Measurements from ENCODE around the gene CBFA2T3. TPM values are rescaled to one million over a fixed set of nuclear protein-coding genes. Genes with fewer than 3 reads are reported as not detected.

CBFA2T3 gene
- total RNA-seq, 1 donor from 2014 or later = 4.6 TPM

DNA sequence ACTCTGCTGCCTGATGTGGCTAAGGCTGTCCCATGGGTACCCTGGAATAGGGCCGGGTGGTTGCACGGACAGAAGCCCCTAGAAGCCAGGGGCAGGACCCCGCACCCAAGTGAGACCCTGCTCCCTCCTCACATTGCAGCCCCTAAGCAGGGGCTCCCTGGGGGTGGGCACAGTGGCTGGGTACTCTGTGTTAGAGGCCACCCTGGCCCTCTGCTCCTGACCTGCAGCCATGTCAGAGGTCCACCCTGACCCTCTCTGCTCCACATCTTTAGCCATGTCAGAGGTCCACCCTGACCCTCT, 2.1 kb downstream of the CBFA2T3 start:
- no peaks in the 10 kb centered on the region for H3K9me3 Mint-ChIP-seq
- no peak overlapping the region for H3K27ac Mint-ChIP-seq (ENCODE audit: unreplicated experiment)
- TF ChIP-seq, protein P1, sequence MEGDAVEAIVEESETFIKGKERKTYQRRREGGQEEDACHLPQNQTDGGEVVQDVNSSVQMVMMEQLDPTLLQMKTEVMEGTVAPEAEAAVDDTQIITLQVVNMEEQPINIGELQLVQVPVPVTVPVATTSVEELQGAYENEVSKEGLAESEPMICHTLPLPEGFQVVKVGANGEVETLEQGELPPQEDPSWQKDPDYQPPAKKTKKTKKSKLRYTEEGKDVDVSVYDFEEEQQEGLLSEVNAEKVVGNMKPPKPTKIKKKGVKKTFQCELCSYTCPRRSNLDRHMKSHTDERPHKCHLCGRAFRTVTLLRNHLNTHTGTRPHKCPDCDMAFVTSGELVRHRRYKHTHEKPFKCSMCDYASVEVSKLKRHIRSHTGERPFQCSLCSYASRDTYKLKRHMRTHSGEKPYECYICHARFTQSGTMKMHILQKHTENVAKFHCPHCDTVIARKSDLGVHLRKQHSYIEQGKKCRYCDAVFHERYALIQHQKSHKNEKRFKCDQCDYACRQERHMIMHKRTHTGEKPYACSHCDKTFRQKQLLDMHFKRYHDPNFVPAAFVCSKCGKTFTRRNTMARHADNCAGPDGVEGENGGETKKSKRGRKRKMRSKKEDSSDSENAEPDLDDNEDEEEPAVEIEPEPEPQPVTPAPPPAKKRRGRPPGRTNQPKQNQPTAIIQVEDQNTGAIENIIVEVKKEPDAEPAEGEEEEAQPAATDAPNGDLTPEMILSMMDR (conservative IDR thresholded peaks at IDR 0.05) = no peak
- H3K27me3 Mint-ChIP-seq (ENCODE audit: low read depth) = no peaks in the 10 kb centered on the region
- no peak for DNase-seq (ENCODE audit: low read depth, low spot score)
- no peak overlapping the region for H3K4me3 Mint-ChIP-seq
- no peaks in the 10 kb centered on the region for H3K36me3 Mint-ChIP-seq (ENCODE audit: low read depth)
- H3K4me1 Mint-ChIP-seq = peaks cover 10% of the 10 kb centered on the region

DNA sequence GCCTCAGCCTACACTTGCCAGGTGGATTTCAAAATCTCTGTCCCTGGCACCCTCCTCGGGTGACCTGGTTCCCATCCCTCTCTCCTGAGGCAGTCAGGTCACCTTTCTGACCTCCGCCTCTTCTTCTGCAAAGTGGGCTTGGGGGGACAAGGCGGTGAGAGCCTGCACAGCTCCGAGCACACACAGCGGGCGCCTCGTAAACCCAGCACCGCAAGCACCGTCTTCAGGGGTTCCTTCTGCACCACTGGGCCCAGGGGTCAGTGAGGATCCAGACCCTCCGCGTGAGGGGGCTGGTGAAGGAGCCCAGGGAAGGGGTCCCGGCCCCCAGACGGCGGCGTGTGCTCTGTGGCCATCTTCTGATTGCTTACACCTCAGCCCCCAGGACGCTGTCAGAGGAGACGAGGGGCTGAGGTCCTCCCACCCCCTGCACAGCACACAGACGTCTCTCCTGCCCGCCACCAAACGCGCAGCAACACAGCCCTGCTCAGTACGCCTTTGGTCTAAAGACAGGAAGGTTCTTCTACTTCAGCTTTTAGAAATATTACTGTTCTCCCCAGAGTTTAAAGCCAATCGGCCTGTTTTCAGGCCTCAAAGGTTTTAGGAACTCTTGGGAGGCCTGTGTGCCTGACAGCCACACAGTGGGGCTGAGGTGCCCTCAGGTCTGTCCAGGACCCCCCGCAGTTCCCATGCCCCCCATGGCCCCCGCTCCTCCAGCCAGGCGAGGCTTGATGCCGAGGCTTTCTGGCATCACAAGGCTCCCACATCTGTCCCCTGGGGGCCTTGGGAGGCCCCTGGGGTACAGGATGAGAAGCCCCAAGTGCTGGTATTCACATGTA, 2.7 kb downstream of the CBFA2T3 start:
- no peak for DNase-seq (ENCODE audit: low read depth, low spot score)
- Mint-ChIP-seq H3K9me3 (no peaks in the 10 kb centered on the region), H3K4me3 (no peak overlapping the region)

DNA sequence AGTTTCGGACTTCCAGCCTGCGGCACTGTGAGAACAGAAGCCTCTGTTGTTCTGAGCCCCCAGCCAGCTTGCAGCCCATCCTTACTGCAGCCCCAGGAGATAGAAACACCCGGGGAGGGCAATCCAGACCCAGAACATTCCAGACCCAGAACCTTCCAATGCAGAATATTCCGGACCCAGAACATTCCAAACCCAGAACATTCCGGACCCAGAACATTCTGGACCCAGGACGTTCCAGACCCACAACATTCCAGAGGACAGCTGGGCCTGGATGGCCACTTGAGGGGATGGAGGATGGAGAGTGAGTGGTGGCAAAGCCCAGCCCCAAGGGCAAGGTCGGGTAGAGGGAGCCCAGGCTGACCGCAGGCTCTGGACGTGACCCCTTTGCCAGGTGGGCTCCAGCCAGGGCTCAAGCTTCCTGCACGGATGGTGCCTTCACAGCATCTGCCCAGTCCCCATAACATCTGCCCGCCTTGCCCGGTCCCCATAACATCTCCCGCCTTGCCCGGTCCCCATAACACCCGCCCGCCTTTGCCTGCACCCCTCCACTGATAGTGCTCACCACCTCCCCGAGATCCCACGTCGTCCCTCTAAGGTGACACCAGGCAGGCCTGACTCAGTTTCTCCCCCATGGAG, 3.5 kb downstream of the CBFA2T3 start:
- H3K36me3 Mint-ChIP-seq (ENCODE audit: low read depth) = no peaks in the 10 kb centered on the region
- peak overlapping the region; percentile 12 for H3K27ac Mint-ChIP-seq (ENCODE audit: unreplicated experiment)
- H3K9me3 Mint-ChIP-seq = no peaks in the 10 kb centered on the region
- no peak overlapping the region for H3K4me3 Mint-ChIP-seq
- H3K4me1 Mint-ChIP-seq = peaks cover 10% of the 10 kb centered on the region
- DNase-seq (ENCODE audit: low read depth, low spot score) = no peak
- TF ChIP-seq, protein P1 (conservative IDR thresholded peaks at IDR 0.05) = no peak
- H3K27me3 Mint-ChIP-seq (ENCODE audit: low read depth) = no peaks in the 10 kb centered on the region

More for the DNA sequence above, 2.7 kb downstream of the CBFA2T3 start:
- no peaks in the 10 kb centered on the region for H3K36me3 Mint-ChIP-seq (ENCODE audit: low read depth)
- H3K4me1 Mint-ChIP-seq = peaks cover 10% of the 10 kb centered on the region
- no peak overlapping the region for H3K27ac Mint-ChIP-seq (ENCODE audit: unreplicated experiment)
- TF ChIP-seq, protein P1 (conservative IDR thresholded peaks at IDR 0.05) = no peak
- H3K27me3 Mint-ChIP-seq (ENCODE audit: low read depth) = no peaks in the 10 kb centered on the region

DNA sequence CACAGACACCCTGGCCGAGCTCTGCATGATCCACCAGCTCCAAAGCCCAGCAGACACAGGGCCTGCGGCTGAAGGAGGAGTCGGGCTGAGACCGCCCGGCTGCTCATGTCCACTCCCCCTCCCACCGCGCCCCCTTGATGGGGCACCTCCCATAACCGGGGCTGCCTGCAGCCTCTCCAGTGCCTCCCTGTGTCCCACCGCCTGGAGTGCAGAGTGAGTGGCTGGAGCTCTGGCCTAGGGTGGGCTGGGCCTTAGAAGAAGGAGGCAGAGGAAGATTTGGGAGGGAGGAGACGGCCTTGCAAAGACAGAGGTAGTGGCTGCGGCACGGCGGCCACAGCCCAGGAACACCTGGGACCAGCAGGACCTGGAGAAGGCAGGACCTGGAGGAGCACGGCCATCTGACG, 4.0 kb downstream of the CBFA2T3 start:
- no peaks in the 10 kb centered on the region for H3K27me3 Mint-ChIP-seq (ENCODE audit: low read depth)
- H3K27ac Mint-ChIP-seq (ENCODE audit: unreplicated experiment) = peak overlapping the region; percentile 12

DNA sequence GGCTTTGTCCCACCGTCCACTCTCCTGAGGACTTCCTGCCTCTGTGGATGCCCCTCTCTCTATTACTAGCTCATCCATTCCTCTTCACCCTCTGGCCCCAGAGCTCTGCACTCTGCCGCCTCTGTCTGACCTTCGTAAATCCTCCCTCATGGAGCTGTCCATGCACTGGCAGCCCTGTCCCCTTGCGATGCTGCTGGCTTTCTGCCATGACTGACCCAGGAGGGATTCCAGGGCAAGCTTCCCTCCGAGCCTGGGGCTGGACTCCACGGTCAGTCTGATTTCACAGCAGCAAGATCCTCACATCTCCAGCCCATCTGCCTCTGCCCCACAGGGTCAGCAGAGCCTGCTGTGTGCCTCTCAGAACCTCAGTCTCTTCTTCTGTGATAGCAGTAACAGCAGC, 4.7 kb downstream of the CBFA2T3 start:
- DNase-seq (ENCODE audit: low read depth, low spot score) = no peak
- no peaks in the 10 kb centered on the region for H3K9me3 Mint-ChIP-seq
- H3K27ac Mint-ChIP-seq (ENCODE audit: unreplicated experiment) = peak overlapping the region; percentile 16
- no peaks in the 10 kb centered on the region for H3K36me3 Mint-ChIP-seq (ENCODE audit: low read depth)
- H3K4me1 Mint-ChIP-seq = peaks cover 10% of the 10 kb centered on the region
- H3K4me3 Mint-ChIP-seq = no peak overlapping the region
- TF ChIP-seq, protein P1 (conservative IDR thresholded peaks at IDR 0.05) = no peak
- no peaks in the 10 kb centered on the region for H3K27me3 Mint-ChIP-seq (ENCODE audit: low read depth)

More for the DNA sequence above, 4.0 kb downstream of the CBFA2T3 start:
- no peaks in the 10 kb centered on the region for H3K36me3 Mint-ChIP-seq (ENCODE audit: low read depth)
- DNase-seq (ENCODE audit: low read depth, low spot score) = peak; percentile 27
- TF ChIP-seq, protein P1 (conservative IDR thresholded peaks at IDR 0.05) = no peak
- no peaks in the 10 kb centered on the region for H3K9me3 Mint-ChIP-seq
- H3K4me3 Mint-ChIP-seq = no peak overlapping the region
- H3K4me1 Mint-ChIP-seq = peaks cover 10% of the 10 kb centered on the region

All from neural crest cell (in vitro differentiated cells).